ENCODE results near the gene EVL.
"Not testable (repeated sequence)": the region's sequence is repeated elsewhere in the genome, so short reads cannot be mapped to it uniquely, and the experiment has no call there.

EVL gene, protein sequence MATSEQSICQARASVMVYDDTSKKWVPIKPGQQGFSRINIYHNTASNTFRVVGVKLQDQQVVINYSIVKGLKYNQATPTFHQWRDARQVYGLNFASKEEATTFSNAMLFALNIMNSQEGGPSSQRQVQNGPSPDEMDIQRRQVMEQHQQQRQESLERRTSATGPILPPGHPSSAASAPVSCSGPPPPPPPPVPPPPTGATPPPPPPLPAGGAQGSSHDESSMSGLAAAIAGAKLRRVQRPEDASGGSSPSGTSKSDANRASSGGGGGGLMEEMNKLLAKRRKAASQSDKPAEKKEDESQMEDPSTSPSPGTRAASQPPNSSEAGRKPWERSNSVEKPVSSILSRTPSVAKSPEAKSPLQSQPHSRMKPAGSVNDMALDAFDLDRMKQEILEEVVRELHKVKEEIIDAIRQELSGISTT

DNA sequence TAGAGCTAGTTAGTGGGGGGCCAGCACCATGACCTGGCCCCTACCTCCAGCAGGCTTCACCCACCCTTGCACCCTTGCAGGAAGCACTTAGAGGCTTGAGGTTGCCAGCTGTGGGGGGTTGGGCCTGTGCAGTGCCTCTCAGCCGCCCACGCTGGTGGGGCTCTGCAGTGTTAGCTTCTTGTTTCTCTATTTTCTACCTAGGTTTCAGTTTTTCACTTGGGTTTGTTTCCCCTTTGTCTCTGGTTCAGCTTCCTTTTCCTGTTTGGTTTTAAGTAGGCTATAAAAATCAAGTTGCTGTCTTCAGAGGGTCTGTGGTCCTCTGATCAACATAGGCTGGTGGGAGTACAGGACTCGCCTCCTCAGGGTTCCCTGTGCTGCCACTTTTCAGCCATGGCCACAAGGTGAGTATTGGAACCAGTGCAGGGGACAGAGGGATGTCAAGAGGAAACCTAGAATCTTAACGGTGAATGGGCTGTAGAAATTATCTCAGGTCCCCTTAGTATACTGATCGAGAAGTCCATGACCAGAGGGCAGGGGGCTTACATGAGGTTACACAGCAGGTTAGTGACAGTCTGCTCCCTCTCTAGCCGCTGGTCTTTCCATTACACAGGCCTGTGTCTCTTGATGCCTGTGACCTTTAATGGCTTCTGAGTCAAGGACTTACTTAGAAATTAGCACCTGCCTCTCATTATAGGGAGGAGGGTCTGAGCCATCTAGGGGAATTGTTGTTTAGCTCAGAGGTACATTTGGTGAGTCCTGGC lies at the start of gene EVL:
TSS of gene EVL (plus strand) at position 312 of the 761 bp plus-strand sequence. CDS start at position 391, 79 bp downstream.
- DNase-seq (ENCODE audit: insufficient read length, low spot score): no peak
- no peak for FAIRE-seq
- no peak for TF ChIP-seq POLR2A (IDR thresholded peaks at IDR 0.05; ENCODE audit: low read depth, low read length)

DNA sequence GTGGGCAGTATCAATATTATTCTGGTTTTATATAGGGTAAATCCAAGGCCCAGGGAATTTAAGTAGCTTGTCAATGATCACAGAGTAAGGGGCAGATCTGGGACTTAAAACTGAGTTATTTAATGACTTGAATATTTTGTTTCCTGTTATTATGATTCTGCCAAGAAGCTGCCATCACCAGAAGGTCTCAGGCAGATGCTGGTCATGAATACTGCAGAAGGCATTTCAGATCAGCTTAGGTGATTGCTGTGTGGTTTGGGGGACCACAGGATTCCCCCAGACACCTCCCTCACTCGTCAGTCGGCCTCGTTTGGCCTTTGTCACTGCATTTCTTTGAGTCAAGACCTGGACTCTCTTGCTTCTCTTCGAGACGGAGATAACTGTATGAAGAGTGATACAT lies 47.7 kb upstream of the EVL start:
- DNase-seq (ENCODE audit: insufficient read length, low spot score) (no peak), FAIRE-seq (no peak)
- TF ChIP-seq POLR2A (IDR thresholded peaks at IDR 0.05; ENCODE audit: low read depth, low read length): no peak

DNA sequence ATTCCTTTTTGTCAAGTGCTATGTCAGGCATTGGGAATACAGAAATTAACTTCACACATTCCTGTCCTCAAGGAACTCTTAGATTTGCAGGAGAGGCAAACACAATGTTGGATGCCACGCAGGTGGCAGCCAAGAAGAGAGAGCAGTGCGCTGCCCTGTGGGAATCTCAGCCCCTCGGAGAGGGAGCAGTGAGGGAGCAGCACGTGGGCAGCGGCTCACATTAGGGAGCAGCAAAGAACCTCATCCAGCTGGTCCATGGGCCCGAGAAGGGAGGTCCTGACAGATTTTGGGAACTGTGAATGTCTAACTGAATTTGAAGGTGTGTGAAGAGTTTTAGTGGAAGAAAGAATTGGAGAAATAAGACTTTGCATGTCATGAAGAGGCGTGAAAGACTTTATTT lies 47.2 kb upstream of the EVL start:
- TF ChIP-seq POLR2A (IDR thresholded peaks at IDR 0.05; ENCODE audit: low read depth, low read length): no peak
- DNase-seq (ENCODE audit: insufficient read length, low spot score) (no peak), FAIRE-seq (no peak)

DNA sequence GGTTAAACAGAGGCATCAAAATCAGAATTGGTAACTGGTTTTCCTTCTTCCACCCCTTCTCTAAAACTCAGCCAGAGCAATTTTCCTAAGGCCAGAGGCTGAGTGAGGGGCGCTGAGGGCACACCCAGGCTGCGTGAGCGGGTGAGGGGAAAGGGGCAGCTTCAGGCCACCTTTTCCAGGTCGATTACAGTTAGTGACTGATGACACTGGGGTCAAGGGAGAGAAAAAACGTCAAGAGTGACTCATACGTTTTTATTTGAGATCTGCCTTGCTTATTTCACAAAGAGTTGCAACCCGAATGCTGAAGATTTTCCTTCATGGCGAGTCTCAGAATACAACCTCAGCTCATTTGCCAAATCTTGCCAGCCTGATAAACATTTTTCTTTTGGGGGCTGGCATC lies 46.7 kb upstream of the EVL start:
- TF ChIP-seq POLR2A (IDR thresholded peaks at IDR 0.05; ENCODE audit: low read depth, low read length): no peak
- FAIRE-seq (peak; percentile 6), DNase-seq (ENCODE audit: insufficient read length, low spot score) (no peak)

DNA sequence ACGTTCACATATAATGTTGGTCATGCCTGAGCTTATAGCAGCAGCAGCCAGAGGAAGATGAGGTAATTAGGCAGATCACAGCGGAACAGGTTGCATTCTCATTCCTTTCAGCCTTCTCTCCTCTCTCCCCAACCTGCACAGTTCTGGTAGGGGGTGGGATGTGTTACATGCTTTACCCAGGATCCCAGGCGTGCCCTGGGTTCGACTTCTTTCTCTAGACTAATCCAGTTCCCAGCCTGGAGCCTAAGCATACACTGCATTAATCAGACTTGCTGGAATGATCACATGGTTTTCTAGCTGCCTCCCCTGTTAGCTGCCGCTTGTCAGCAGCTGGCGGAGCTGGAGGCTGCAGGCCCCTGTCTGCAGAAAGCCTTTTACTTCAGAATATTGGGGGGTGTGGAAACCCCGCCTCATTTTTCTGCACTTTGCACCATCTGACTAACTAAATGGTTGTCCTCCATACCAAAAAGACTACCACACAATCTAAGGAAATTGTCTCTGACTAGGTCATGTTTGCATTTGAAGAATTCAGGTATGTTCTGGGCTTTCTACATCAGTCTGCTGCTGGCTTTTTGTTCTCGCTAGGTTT lies 46.0 kb upstream of the EVL start:
- FAIRE-seq (no peak), DNase-seq (ENCODE audit: insufficient read length, low spot score) (no peak)
- TF ChIP-seq POLR2A (IDR thresholded peaks at IDR 0.05; ENCODE audit: low read depth, low read length): no peak

DNA sequence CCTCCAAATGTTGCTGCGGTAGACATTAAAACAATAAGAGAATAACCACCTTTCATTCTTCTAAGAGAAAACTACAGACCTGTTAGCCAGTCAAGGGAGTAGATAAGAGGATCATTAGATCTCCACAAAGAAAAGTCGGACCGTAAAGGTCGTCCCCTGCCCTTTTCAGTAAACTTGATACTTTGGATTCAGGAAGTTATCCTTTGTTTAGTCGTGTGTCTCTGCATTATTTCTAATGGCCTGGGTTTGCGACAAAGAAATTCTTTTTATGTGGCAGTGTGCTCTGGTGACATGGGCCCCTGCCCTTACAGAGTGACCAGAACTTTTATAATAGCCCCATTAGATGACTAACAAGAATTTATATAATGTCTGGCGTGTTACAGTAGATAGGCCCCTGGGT lies 44.6 kb upstream of the EVL start:
- no peak for TF ChIP-seq POLR2A (IDR thresholded peaks at IDR 0.05; ENCODE audit: low read depth, low read length)
- no peak for FAIRE-seq

DNA sequence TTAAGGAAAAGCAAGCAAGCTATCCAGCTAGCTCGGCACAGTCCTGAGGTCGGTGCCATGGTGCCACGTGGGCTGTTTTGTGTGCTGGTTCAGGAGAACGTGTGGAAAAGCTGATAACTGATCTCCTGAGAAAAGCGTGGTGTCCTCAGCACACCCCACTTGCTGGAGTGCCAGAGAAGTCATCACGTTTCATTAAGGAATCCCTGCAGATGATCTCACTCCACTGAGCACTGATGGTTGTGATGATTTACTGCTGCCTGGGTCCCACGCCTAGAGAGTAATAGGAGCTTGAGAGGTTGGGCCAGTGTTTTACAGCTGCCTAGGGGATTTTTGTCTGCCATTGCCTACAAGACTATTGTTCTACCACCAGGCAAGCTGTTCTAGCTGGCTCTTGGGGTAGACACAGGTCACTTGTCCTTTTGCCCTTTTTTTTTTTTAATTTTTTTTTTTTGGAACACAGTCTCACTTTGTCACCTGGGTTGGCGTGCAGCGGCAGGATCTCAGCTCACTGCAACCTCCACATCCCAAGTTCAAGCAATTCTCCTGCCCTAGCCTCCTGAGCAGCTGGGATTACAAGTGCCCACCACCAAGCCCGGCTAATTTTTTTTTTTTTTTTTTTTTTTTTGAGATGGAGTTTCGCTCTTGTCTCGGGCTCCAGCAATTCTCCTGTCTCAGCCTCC lies 42.3 kb upstream of the EVL start:
- no peak for FAIRE-seq
- no peak for DNase-seq (ENCODE audit: insufficient read length, low spot score)
- TF ChIP-seq POLR2A (IDR thresholded peaks at IDR 0.05; ENCODE audit: low read depth, low read length): no peak

More for the DNA sequence above, 44.6 kb upstream of the EVL start:
- no peak for DNase-seq (ENCODE audit: insufficient read length, low spot score)

DNA sequence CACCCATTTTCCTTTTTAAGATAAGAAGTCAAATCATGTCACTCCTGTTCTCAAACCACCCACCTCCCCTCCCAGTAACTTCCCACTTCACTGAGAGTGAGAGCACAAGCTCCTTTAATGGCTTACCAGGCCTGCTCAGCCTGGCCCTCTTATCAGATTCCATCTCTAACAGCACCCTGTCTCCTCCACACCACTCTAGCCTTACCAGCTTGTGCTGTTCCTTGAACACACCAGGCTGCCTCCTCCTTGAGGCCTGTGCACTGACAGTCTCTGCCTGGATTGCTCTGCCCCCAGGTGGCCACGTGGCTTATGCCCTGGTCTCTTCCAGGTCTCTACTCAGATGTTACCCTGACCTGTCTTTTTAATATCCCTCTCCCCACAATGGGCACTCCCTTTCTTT lies 40.1 kb upstream of the EVL start:
- FAIRE-seq (peak; percentile 90), DNase-seq (ENCODE audit: insufficient read length, low spot score) (peak; percentile 45)
- TF ChIP-seq POLR2A (IDR thresholded peaks at IDR 0.05; ENCODE audit: low read depth, low read length): no peak

DNA sequence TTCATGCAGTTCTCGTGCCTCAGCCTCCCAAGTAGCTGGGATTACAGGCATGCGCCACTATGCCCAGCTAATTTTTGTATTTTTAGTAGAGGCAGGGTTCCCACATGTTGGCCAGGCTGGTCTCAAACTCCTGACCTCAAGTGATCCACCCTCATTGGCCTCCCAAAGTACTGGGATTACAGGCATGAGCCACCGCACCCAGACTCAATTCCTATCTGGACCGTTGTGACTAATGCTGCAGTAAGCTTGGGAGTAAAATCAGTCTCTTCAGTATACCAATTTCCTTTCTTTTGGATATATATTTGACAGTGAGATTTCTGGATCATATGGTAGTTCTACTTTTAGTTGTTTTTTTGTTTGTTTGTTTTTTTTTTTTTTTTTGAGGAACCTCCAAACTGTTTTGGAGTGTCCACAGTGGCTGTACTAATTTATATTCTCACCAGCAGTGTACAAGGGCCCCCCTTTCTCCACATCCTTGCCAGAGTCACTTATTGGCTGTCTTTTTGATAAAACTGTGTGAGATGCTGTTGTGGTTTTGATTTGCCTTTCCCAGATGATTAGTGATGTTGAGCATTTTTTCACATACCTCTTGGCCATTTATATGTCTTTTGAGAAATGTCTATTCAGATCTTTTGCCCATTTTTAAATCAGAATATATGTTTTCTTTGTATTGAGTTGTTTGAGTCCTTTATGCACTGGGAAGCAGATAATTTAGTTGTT lies 37.3 kb upstream of the EVL start:
- no peak for TF ChIP-seq POLR2A (IDR thresholded peaks at IDR 0.05; ENCODE audit: low read depth, low read length)
- DNase-seq (ENCODE audit: insufficient read length, low spot score) (no peak), FAIRE-seq (no peak)

DNA sequence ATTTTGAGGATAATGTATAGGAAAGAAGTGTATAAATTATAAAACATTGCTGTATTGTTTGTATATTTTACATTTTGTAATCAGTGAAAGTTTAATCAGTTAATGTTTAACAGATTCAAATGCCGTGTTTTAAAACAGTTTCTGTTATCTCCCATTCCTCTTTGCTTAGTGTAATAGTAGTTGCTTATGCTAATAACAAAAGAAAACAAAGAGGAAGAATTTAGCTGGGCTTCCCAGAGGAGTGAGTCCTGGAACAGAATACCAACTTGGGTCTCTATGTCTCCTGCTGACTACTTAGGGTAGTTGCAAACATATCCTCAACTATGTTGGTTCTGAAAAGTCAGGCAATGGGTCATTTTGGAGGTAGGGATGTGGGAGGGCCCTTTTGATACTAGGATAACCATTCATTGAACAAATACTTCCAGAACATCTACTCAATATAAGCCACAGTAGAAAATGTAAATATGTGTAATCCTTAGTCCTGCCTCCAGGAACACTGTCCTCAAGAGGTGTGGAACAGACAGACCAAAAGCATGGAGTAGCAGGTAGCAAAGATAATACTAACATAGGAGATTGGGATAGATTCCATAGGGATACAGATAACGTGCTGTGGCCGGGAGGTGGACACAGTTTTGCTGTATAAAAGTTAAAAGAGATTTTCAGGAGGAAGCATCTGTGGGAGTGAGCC lies 36.1 kb upstream of the EVL start:
- DNase-seq (ENCODE audit: insufficient read length, low spot score): no peak
- FAIRE-seq: no peak
- no peak for TF ChIP-seq POLR2A (IDR thresholded peaks at IDR 0.05; ENCODE audit: low read depth, low read length)

DNA sequence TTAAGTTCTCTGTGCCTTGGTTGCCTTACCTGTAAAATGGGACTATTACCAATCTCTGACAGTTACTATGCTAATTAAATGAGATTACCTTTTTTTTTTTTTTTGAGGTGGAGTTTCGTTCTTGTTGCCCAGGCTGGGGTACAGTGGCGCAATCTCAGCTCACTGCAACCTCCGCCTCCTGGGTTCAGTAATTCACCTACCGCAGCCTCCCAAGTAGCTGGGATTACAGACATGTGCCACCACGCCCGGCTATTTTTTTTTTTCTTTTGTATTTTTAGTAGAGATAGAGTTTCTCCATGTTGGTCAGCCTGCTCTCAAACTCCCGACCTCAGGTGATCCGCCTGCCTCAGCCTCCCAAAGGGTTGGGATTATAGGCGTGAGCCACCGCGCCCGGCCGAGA lies 35.2 kb upstream of the EVL start:
- not testable (repeated sequence) for DNase-seq (ENCODE audit: insufficient read length, low spot score); FAIRE-seq

DNA sequence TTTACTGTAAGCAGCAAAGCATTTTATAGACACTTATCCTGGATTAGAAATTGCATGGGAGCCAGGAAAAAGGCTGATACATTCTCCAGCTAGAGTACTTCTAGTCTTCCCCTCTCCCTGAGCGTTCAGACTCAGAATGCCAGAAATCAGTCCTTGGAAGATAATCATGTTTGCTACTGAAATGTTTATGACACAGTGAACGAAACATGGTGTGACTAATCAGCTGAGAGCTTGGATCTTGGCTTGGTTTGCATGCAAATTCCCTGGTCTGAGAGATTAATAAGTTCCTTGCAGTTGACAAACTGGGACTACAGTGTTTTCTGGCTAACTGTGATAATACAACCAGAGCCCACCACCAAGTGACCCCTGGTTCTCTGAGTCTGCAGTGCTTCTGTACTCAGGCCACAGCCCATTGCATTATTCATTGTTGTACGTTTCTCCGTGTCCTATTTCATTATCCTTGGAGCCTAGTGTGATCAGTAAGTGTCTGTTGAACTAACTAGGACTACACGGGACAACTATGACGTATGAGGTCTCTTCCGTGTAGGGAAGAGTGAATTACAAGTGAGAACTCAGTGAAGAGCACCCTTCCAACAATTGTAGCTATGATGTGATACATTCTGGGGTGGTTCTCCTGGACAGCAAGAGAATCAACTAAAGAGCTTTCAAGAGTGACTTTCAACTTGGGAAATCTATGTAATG lies 34.6 kb upstream of the EVL start:
- DNase-seq (ENCODE audit: insufficient read length, low spot score): peak; percentile 32
- no peak for TF ChIP-seq POLR2A (IDR thresholded peaks at IDR 0.05; ENCODE audit: low read depth, low read length)
- FAIRE-seq: peak; percentile 96
